ENCODE data around the gene AGA. TPM values are rescaled to one million over a fixed set of nuclear protein-coding genes. Genes with fewer than 3 reads are reported as not detected.

The AGA gene
- total RNA-seq, 4 donors from 2014 or later: 27.7 to 34.0 (median 31.7) TPM

DNA sequence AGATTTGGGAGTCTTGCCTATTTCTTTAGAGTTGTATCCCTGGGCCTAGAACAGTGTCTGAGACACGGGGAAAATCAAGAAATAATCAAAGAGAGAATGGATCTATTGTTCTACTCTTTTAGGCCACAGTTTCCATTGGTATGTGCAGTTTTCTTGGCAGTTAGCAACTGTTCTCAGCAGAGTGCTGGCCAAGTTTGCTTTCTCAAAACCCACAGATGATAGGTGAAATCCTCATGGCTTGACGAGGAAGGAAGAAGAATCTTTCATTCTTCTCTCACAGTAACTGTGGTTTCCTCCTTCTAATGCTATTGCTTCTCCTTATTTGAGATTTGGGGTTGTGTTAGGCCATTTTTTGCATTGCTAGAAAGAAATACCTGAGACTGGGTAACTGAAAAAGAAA lies 42.2 kb downstream of the AGA start:
- 17 to 50% methylated on average over 2 of the region's 2 CpGs for WGBS, 2 donors

DNA sequence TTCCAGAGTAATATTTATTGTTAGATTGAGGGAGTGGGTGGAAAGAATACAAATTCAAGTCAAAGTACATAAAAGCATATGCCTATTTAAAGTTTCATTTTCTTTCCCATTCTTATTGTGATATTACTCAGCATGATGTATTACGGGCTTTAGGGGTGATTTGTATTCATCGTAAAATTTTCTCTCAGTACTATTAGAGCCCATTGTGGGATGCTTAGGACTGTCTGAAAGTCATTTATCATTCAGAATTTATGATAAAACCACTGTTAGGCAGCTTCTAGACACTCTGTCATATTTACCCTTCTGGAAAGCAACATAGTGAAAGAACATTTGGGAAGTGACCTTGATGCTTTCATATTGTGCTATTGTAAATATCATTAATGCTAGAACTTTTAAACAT lies 45.9 kb downstream of the AGA start:
- intact Hi-C loops (cut with DNase I): no loop called here
- Histone ChIP-seq H3K36me3 (no peaks in the 10 kb centered on the region), H3K4me3 (no peak overlapping the region), H3K4me1 (peaks cover 0 to 4% (median 0%) of the 10 kb centered on the region in 3 donors), H3K9me3 (no peaks in the 10 kb centered on the region), H3K27me3 (no peaks in the 10 kb centered on the region), H3K27ac (no peak overlapping the region)
- no peak for TF ChIP-seq POLR2A (IDR thresholded peaks at IDR 0.05)
- TF ChIP-seq, protein P1, sequence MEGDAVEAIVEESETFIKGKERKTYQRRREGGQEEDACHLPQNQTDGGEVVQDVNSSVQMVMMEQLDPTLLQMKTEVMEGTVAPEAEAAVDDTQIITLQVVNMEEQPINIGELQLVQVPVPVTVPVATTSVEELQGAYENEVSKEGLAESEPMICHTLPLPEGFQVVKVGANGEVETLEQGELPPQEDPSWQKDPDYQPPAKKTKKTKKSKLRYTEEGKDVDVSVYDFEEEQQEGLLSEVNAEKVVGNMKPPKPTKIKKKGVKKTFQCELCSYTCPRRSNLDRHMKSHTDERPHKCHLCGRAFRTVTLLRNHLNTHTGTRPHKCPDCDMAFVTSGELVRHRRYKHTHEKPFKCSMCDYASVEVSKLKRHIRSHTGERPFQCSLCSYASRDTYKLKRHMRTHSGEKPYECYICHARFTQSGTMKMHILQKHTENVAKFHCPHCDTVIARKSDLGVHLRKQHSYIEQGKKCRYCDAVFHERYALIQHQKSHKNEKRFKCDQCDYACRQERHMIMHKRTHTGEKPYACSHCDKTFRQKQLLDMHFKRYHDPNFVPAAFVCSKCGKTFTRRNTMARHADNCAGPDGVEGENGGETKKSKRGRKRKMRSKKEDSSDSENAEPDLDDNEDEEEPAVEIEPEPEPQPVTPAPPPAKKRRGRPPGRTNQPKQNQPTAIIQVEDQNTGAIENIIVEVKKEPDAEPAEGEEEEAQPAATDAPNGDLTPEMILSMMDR (IDR thresholded peaks at IDR 0.05): no peak
- no peak for DNase-seq
- WGBS, 2 donors: 60 to 68% methylated on average over 2 of the region's 2 CpGs

More for the DNA sequence above, 42.2 kb downstream of the AGA start:
- Histone ChIP-seq H3K27ac (no peak overlapping the region), H3K36me3 (no peaks in the 10 kb centered on the region), H3K4me1 (peaks cover 0 to 23% (median 0%) of the 10 kb centered on the region in 3 donors), H3K4me3 (no peak overlapping the region), H3K27me3 (no peaks in the 10 kb centered on the region), H3K9me3 (no peaks in the 10 kb centered on the region)
- intact Hi-C loops (cut with DNase I): no loop called here
- no peak for DNase-seq
- TF ChIP-seq, protein P1 (IDR thresholded peaks at IDR 0.05): no peak
- no peak for TF ChIP-seq POLR2A (IDR thresholded peaks at IDR 0.05)

DNA sequence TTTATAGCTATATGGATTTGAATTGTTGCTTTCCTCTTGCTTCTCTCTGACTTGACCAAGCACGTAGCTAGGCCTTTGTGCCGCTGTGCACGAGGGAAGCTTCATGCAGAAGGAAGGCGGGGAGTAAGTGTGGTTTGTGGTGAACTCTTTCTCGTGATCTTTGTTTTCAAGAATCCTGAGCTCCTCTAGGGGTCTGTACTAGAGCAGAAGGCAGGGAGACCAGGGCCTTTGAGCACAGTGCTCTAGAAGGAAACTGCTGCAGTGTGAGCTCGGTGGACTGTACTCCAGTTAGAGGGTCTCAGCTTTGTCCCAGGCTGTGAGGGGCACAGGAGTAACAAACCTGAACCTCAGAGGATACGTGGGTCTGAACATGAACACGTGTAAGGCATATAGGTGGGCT lies 49.0 kb downstream of the AGA start:
- 40 to 57% methylated on average over 3 to 5 of the region's 8 CpGs for WGBS, 2 donors
- no peak overlapping the region for H3K27ac ChIP-seq
- H3K4me3 ChIP-seq: no peak overlapping the region
- no peaks in the 10 kb centered on the region for H3K9me3 ChIP-seq
- no peaks in the 10 kb centered on the region for H3K27me3 ChIP-seq
- intact Hi-C loops (cut with DNase I): no loop called here
- no peaks in the 10 kb centered on the region for H3K36me3 ChIP-seq
- DNase-seq: no peak
- H3K4me1 ChIP-seq: peaks cover 0 to 4% (median 0%) of the 10 kb centered on the region in 3 donors
- TF ChIP-seq, protein P1 (IDR thresholded peaks at IDR 0.05): no peak

DNA sequence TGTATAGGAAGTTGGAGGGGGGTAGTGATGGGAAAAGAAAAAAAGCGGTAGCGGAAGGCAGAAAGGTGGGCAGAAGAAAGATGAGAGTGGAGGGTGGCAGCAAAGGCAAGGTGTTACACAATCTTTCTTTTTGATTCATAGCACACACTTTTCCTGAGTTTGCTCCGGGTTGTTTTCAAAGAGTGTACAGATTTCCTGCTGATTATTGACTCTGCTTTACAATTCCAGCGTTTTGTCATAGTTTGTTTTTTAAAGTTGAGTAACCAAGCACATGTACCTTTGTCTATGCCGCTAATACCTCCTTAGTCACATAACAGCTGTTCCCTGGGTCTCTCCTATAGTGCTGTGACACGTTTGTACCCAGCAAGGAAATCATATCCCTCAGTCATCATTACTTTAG lies 50.3 kb downstream of the AGA start:
- TF ChIP-seq POLR2A (IDR thresholded peaks at IDR 0.05): no peak
- TF ChIP-seq, protein P1 (IDR thresholded peaks at IDR 0.05): no peak
- WGBS, 2 donors: 49 to 59% methylated on average over 6 of the region's 6 CpGs
- no peak overlapping the region for H3K4me3 ChIP-seq
- no peak overlapping the region for H3K27ac ChIP-seq
- no peak for DNase-seq
- peaks cover 0 to 4% (median 0%) of the 10 kb centered on the region in 3 donors for H3K4me1 ChIP-seq
- H3K36me3 ChIP-seq: no peaks in the 10 kb centered on the region
- H3K27me3 ChIP-seq: no peaks in the 10 kb centered on the region
- H3K9me3 ChIP-seq: no peaks in the 10 kb centered on the region
- intact Hi-C loops (cut with DNase I): no loop called here

DNA sequence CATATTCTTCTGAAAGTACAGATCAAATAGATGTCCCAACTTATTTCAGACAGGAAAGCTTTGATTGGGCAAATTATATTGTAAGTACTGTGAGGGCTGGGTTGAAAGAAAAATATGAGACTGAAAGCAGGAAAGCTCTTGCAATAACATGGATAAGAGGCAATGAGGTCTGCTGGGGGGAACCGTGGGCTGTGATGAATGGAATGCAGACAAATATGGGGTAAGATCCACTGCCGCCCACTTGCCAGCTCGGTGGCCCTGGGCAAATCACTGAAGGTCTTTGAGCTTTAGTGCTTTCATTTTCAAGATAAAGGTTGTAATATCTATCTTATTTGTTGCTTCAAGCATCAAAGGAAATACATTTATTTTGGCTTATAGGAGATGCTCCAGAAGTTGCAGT lies 51.0 kb downstream of the AGA start:
- H3K27ac ChIP-seq: no peak overlapping the region
- DNase-seq: no peak
- intact Hi-C loops (cut with DNase I): no loop called here
- H3K4me3 ChIP-seq: no peak overlapping the region
- H3K36me3 ChIP-seq: no peaks in the 10 kb centered on the region
- H3K9me3 ChIP-seq: no peaks in the 10 kb centered on the region
- WGBS, 2 donors: 58 to 61% methylated on average over 3 of the region's 3 CpGs
- no peaks in the 10 kb centered on the region for H3K27me3 ChIP-seq
- peaks cover 0 to 4% (median 0%) of the 10 kb centered on the region in 3 donors for H3K4me1 ChIP-seq
- no peak for TF ChIP-seq POLR2A (IDR thresholded peaks at IDR 0.05)
- TF ChIP-seq, protein P1 (IDR thresholded peaks at IDR 0.05): no peak
